Lung (tissue), 12 donors: Measurements from ENCODE around the gene NOS1AP. TPM values are rescaled to one million over a fixed set of nuclear protein-coding genes. Genes with fewer than 3 reads are reported as not detected.

Experiments used
- ATAC-seq: fragments of 200-7000 bp; cut with Tn5 transposase; one replicate; pipeline ENCODE4 v1.9.1; 2020; ENCODE audit warnings: moderate number of reproducible peaks; ENCODE audit not compliant: insufficient read depth, low FRiP score
- DNase-seq, 3 donors: peaks; one replicate each; pipeline ENCODE4 v3.0.0-alpha.2; 2013 to 2017
- H3K27ac ChIP-seq, 2 donors: one replicate each; pipeline ENCODE4 v1.5.1; 2013; ENCODE audit warnings: mild to moderate bottlenecking in 2 of 2, moderate library complexity in 2 of 2, control low read depth in 1 of 2, inconsistent platforms in 1 of 2, low read depth in 1 of 2, low read length in 1 of 2
- H3K27me3 ChIP-seq, 3 donors: one replicate each; pipeline ENCODE4 v1.5.1; 2013; ENCODE audit warnings: low read length in 2 of 3; ENCODE audit not compliant: control insufficient read depth in 3 of 3, insufficient read depth in 3 of 3
- H3K36me3 ChIP-seq, 4 donors: one replicate each; pipeline ENCODE4 v1.5.1; 2013; ENCODE audit warnings: low read length in 4 of 4, mild to moderate bottlenecking in 1 of 4, moderate library complexity in 1 of 4; ENCODE audit not compliant: control insufficient read depth in 4 of 4, insufficient read depth in 4 of 4
- H3K4me1 ChIP-seq, 5 donors: one replicate each; pipeline ENCODE4 v1.5.1; 2013; ENCODE audit warnings: low read length in 5 of 5, mild to moderate bottlenecking in 2 of 5, moderate library complexity in 1 of 5; ENCODE audit not compliant: control insufficient read depth in 5 of 5, insufficient read depth in 5 of 5
- H3K4me3 ChIP-seq: one replicate; pipeline ENCODE4 v1.5.1; 2013; ENCODE audit warnings: mild to moderate bottlenecking, control low read depth, moderate library complexity
- H3K9ac ChIP-seq, 2 donors: one replicate each; pipeline ENCODE4 v1.5.1; 2013; ENCODE audit warnings: low read length in 2 of 2, control low read depth in 1 of 2; ENCODE audit not compliant: insufficient read depth in 1 of 2
- H3K9me3 ChIP-seq, 4 donors: one replicate each; pipeline ENCODE4 v1.5.1; 2013; ENCODE audit warnings: low read length in 3 of 4, mild to moderate bottlenecking in 1 of 4, moderate library complexity in 1 of 4; ENCODE audit not compliant: control insufficient read depth in 4 of 4, insufficient read depth in 3 of 4
- WGBS, 2 donors: extraction: QIAGEN DNeasy Blood & Tissue Kit; methylation state at CpG; one replicate each; pipeline ENCODE4 v1.1.7; 2013; 5-methylcytosine and 5-hydroxymethylcytosine counted together
- polyA plus RNA-seq, 2 donors: library from polyadenylated mRNA; stranded (reverse); fragments of 200-250 nt; gene quantifications; one replicate each; pipeline ENCODE4 v1.2.1, GENCODE V29; 2013
- total RNA-seq, 2 donors: library from RNA; depleted of rRNA in 1 of 2; stranded (reverse); fragments of >200 nt in 1 of 2; gene quantifications; one replicate each; pipeline ENCODE4 v1.2.1, GENCODE V29; 2014 to 2021
- TF ChIP-seq, protein P1 (sequence below): IDR thresholded peaks from 2 replicates; pipeline ENCODE4 v1.5.1; 2012; ENCODE audit warnings: mild to moderate bottlenecking; ENCODE audit errors: control extremely low read depth, extremely low read depth
- donor health status: control.
- donor health status: control.
- donor health status: Bipolar disorder and iron deficiency.
- donor health status: healthy.
- donor health status: DM: yes; HTN: yes; CAD: no.

Gene NOS1AP
- total and polyA plus RNA-seq, 4 donors = 0.57 to 5.0 (median 1.2) TPM

DNA sequence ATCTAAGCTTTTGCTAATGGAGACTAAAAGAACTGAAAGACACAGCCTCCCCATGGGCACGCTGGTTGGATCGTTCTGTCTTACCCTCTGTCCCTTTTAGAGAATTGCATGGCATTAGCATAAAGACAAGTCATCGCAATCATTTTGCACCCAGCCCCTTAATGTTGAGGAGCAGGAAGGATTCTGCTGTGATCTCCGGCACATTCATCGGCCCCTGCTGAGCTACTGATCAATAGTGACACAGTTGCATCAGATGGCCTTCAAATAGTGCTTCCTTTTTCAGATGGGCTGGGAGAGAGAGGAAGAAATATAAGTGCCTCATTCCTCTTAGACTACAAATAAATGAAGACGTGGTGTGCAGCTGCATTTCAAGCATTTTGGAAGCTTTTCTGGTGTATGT lies 75.4 kb downstream of the NOS1AP start:
- no peak overlapping the region for H3K9ac ChIP-seq
- peaks cover 0 to 4% (median 0%) of the 10 kb centered on the region in 4 donors for H3K9me3 ChIP-seq
- TF ChIP-seq, protein P1, sequence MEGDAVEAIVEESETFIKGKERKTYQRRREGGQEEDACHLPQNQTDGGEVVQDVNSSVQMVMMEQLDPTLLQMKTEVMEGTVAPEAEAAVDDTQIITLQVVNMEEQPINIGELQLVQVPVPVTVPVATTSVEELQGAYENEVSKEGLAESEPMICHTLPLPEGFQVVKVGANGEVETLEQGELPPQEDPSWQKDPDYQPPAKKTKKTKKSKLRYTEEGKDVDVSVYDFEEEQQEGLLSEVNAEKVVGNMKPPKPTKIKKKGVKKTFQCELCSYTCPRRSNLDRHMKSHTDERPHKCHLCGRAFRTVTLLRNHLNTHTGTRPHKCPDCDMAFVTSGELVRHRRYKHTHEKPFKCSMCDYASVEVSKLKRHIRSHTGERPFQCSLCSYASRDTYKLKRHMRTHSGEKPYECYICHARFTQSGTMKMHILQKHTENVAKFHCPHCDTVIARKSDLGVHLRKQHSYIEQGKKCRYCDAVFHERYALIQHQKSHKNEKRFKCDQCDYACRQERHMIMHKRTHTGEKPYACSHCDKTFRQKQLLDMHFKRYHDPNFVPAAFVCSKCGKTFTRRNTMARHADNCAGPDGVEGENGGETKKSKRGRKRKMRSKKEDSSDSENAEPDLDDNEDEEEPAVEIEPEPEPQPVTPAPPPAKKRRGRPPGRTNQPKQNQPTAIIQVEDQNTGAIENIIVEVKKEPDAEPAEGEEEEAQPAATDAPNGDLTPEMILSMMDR = no peak
- H3K4me3 ChIP-seq = no peak overlapping the region
- H3K4me1 ChIP-seq = peaks cover 0 to 13% (median 2%) of the 10 kb centered on the region in 5 donors
- DNase-seq (peak in 1 of 3 donors; percentile 4), ATAC-seq (no peak)
- H3K36me3 ChIP-seq = no peaks in the 10 kb centered on the region
- WGBS, 2 donors = 79 to 81% methylated on average over 6 of the region's 6 CpGs
- H3K27me3 ChIP-seq = no peaks in the 10 kb centered on the region
- H3K27ac ChIP-seq = no peak overlapping the region

DNA sequence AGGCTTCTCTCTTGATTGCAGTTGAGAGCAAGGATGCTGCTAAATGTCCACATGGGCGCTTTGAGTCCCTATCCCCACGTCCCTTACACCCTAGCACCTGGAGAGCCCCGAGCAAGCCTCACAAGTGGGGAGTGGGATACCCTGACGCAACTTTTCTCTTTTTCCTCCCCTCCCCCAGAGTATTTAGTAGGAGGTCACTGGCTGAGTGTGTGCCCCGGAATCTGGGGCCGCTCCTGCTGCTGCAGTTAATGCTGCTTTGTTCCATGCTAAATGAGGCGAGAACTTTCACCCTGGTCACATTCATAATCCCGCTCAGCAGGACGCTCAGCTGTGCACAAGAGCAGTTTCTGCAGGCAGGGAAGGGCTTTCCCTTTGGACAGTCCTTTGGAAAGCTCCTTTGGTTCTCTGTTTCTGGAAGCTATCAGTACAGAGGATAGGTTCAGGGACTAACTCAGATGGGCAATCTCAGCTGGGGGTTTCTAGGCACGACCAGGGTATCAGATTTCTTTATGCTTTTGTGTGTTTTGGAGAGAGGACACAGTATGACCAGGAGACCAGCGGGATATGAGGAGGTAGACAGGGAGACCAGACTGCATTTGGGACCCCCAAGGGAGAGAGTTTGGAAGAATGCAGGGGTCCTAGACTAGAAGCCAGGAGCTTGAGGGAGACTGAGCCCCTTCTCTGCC lies 75.9 kb downstream of the NOS1AP start:
- WGBS, 2 donors = 83 to 84% methylated on average over 11 of the region's 11 CpGs
- H3K9me3 ChIP-seq = peaks cover 0 to 4% (median 0%) of the 10 kb centered on the region in 4 donors
- H3K27me3 ChIP-seq = no peaks in the 10 kb centered on the region
- DNase-seq (peak; percentile 51 to 71 (median 55)), ATAC-seq (no peak)
- H3K4me1 ChIP-seq = peaks cover 0 to 13% (median 2%) of the 10 kb centered on the region in 5 donors
- H3K27ac ChIP-seq = no peak overlapping the region
- H3K36me3 ChIP-seq = no peaks in the 10 kb centered on the region
- TF ChIP-seq, protein P1 = no peak
- H3K4me3 ChIP-seq = no peak overlapping the region
- no peak overlapping the region for H3K9ac ChIP-seq

DNA sequence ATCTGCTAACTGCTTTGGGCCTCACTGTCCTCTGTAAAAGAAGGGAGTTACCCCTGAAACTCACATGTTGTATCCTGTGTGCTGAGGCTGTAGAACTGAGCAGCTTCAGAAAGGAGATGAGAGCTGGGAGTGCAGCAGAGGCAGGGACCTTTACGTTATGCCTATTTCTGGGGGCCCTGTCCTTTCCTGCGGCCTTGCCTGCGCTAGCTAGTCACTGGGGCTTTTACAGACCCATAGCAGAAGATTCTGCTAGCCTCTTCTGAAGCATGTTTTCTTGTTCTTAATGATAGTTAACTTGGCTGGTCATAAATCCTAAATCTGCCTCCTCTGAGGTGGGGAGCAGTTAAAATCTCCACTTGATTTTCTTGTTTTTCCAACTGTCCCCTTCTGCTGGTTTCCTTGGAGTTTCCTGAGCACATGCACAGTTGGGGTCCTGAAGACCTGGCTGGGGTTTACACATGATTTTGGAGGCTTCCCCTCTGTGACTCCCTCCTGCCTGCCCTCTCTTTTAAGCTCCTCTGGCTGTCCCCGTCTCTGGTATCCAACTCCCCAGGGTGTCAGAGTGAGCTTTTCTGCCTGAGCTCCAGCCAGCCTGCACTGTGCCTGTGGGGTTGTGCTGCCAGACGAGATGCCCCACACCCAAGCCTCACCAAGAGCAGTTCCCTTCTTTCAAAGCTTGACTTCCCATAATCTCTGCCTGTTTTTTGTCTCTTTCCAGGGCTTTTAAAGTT lies 76.6 kb downstream of the NOS1AP start:
- no peak overlapping the region for H3K9ac ChIP-seq
- peaks cover 0 to 4% (median 0%) of the 10 kb centered on the region in 4 donors for H3K9me3 ChIP-seq
- DNase-seq (no peak), ATAC-seq (no peak)
- no peaks in the 10 kb centered on the region for H3K36me3 ChIP-seq
- peaks cover 0 to 13% (median 2%) of the 10 kb centered on the region in 5 donors for H3K4me1 ChIP-seq
- 89% methylated on average over 5 of the region's 5 CpGs for WGBS, 2 donors
- H3K27ac ChIP-seq = no peak overlapping the region
- no peak overlapping the region for H3K4me3 ChIP-seq
- TF ChIP-seq, protein P1 = no peak
- no peaks in the 10 kb centered on the region for H3K27me3 ChIP-seq
